ENCODE results near the gene FPR2. TPM values are rescaled to one million over a fixed set of nuclear protein-coding genes. Genes with fewer than 3 reads are reported as not detected.
A peak's percentile ranks its signal among the peaks of the same experiment; 100 is the strongest.

FPR2 gene
- total and polyA plus RNA-seq, 9 of the 15 experiments (the other 6 are each of a cell fraction or from before 2014, with no cell fraction given) = 0.03 to 0.15 (median 0.07) TPM; not detected in 6

- TF ChIP-seq ZNF280A (IDR thresholded peaks at IDR 0.05; ENCODE audit: low read depth, partially characterized antibody) (no peak), HDAC8 (tag; IDR thresholded peaks at IDR 0.05) (peak; percentile 99), SRSF9 (IDR thresholded peaks at IDR 0.05; ENCODE audit: borderline replicate concordance, low read depth, low read length) (no peak), MXI1 (IDR thresholded peaks at IDR 0.05; ENCODE audit: low read depth, low read length) (no peak), TCF7L2 (IDR thresholded peaks at IDR 0.05; ENCODE audit: low read depth, low read length) (no peak), PTTG1 (tag; IDR thresholded peaks at IDR 0.05; ENCODE audit: low read depth) (peak; percentile 98), RBM22 (IDR thresholded peaks at IDR 0.05; ENCODE audit: low read depth, low read length, poor library complexity, severe bottlenecking) (no peak), ZNF311 (CRISPR knock-in tag; IDR thresholded peaks at IDR 0.05) (peak; percentile 76), FOXJ2 (tag; IDR thresholded peaks at IDR 0.05) (no peak), GATAD2A (IDR thresholded peaks at IDR 0.05) (no peak), KDM1A (IDR thresholded peaks at IDR 0.05) (peak; percentile 33 to 71; a peak in 2 of 4 replicates), BCOR (IDR thresholded peaks at IDR 0.05) (no peak), EWSR1 (IDR thresholded peaks at IDR 0.05; ENCODE audit: borderline replicate concordance, low read depth, partially characterized antibody) (no peak), ZBED1 (IDR thresholded peaks at IDR 0.05) (no peak)
- TF ChIP-seq, protein P1, sequence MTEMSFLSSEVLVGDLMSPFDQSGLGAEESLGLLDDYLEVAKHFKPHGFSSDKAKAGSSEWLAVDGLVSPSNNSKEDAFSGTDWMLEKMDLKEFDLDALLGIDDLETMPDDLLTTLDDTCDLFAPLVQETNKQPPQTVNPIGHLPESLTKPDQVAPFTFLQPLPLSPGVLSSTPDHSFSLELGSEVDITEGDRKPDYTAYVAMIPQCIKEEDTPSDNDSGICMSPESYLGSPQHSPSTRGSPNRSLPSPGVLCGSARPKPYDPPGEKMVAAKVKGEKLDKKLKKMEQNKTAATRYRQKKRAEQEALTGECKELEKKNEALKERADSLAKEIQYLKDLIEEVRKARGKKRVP (CRISPR knock-in tag; IDR thresholded peaks at IDR 0.05) = peak; percentile 80; the same call in 1 of the 2 replicates
- TF ChIP-seq, protein P2, sequence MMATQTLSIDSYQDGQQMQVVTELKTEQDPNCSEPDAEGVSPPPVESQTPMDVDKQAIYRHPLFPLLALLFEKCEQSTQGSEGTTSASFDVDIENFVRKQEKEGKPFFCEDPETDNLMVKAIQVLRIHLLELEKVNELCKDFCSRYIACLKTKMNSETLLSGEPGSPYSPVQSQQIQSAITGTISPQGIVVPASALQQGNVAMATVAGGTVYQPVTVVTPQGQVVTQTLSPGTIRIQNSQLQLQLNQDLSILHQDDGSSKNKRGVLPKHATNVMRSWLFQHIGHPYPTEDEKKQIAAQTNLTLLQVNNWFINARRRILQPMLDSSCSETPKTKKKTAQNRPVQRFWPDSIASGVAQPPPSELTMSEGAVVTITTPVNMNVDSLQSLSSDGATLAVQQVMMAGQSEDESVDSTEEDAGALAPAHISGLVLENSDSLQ (IDR thresholded peaks at IDR 0.05) = 0 out of 2 replicates have a peak, but pooled peaks have one; percentile 5
- TF ChIP-seq, protein P3, sequence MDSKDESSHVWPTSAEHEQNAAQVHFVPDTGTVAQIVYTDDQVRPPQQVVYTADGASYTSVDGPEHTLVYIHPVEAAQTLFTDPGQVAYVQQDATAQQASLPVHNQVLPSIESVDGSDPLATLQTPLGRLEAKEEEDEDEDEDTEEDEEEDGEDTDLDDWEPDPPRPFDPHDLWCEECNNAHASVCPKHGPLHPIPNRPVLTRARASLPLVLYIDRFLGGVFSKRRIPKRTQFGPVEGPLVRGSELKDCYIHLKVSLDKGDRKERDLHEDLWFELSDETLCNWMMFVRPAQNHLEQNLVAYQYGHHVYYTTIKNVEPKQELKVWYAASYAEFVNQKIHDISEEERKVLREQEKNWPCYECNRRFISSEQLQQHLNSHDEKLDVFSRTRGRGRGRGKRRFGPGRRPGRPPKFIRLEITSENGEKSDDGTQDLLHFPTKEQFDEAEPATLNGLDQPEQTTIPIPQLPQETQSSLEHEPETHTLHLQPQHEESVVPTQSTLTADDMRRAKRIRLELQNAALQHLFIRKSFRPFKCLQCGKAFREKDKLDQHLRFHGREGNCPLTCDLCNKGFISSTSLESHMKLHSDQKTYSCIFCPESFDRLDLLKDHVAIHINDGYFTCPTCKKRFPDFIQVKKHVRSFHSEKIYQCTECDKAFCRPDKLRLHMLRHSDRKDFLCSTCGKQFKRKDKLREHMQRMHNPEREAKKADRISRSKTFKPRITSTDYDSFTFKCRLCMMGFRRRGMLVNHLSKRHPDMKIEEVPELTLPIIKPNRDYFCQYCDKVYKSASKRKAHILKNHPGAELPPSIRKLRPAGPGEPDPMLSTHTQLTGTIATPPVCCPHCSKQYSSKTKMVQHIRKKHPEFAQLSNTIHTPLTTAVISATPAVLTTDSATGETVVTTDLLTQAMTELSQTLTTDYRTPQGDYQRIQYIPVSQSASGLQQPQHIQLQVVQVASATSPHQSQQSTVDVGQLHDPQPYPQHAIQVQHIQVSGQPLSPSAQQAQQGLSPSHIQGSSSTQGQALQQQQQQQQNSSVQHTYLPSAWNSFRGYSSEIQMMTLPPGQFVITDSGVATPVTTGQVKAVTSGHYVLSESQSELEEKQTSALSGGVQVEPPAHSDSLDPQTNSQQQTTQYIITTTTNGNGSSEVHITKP (IDR thresholded peaks at IDR 0.05; ENCODE audit: partially characterized antibody) = no peak
- TF ChIP-seq, protein P4, sequence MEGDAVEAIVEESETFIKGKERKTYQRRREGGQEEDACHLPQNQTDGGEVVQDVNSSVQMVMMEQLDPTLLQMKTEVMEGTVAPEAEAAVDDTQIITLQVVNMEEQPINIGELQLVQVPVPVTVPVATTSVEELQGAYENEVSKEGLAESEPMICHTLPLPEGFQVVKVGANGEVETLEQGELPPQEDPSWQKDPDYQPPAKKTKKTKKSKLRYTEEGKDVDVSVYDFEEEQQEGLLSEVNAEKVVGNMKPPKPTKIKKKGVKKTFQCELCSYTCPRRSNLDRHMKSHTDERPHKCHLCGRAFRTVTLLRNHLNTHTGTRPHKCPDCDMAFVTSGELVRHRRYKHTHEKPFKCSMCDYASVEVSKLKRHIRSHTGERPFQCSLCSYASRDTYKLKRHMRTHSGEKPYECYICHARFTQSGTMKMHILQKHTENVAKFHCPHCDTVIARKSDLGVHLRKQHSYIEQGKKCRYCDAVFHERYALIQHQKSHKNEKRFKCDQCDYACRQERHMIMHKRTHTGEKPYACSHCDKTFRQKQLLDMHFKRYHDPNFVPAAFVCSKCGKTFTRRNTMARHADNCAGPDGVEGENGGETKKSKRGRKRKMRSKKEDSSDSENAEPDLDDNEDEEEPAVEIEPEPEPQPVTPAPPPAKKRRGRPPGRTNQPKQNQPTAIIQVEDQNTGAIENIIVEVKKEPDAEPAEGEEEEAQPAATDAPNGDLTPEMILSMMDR (IDR thresholded peaks at IDR 0.05 in 2 of 3, conservative IDR thresholded peaks at IDR 0.05 in 1 of 3; ENCODE audit: insufficient read depth in 2 of 3, low read depth in 1 of 3, low read length in 3 of 3) = no peak
Observed at GRCh38 chr19:51786646-51787494, 25.9 kb downstream of the FPR2 start (continued).

Data from K562 (cell line).